Stimulated activated CD4-positive, alpha-beta T cell treated with anti-CD3 and anti-CD28 coated beads, Interleukin-15, amount 100 ng/mL, for 48 hours (primary cell): ENCODE data around the gene SKA1.
"Not testable (repeated sequence)": the region's sequence is repeated elsewhere in the genome, so short reads cannot be mapped to it uniquely, and the experiment has no call there.

Experiments
- DNase-seq, 2 donors: peaks; one replicate each; pipeline ENCODE4 v3.0.0-alpha.2; 2020; ENCODE audit warnings: low read depth in 2 of 2

The SKA1 gene

GRCh38 chr18:50429207-50429948 is 54.5 kb downstream of the SKA1 start:
- no peak for DNase-seq

- no peak for DNase-seq
Observed at GRCh38 chr18:50432915-50433314, 58.1 kb downstream of the SKA1 start.

GRCh38 chr18:50436742-50437141 is 61.9 kb downstream of the SKA1 start:
- not testable (repeated sequence) for DNase-seq

- DNase-seq, result no peak
Observed at GRCh38 chr18:50439460-50440015, 64.7 kb downstream of the SKA1 start.

GRCh38 chr18:50441016-50441415 is 66.2 kb downstream of the SKA1 start:
- no peak for DNase-seq

GRCh38 chr18:50441501-50441900 is 66.7 kb downstream of the SKA1 start:
- DNase-seq, result no peak
